ENCODE measurements around the gene RLBP1. TPM values are rescaled to one million over a fixed set of nuclear protein-coding genes. Genes with fewer than 3 reads are reported as not detected.

The RLBP1 gene
- total and polyA plus RNA-seq, 2 of the 13 experiments (the other 11 are each of a cell fraction or from before 2014, with no cell fraction given), result 0.07 TPM; not detected in 1

DNA sequence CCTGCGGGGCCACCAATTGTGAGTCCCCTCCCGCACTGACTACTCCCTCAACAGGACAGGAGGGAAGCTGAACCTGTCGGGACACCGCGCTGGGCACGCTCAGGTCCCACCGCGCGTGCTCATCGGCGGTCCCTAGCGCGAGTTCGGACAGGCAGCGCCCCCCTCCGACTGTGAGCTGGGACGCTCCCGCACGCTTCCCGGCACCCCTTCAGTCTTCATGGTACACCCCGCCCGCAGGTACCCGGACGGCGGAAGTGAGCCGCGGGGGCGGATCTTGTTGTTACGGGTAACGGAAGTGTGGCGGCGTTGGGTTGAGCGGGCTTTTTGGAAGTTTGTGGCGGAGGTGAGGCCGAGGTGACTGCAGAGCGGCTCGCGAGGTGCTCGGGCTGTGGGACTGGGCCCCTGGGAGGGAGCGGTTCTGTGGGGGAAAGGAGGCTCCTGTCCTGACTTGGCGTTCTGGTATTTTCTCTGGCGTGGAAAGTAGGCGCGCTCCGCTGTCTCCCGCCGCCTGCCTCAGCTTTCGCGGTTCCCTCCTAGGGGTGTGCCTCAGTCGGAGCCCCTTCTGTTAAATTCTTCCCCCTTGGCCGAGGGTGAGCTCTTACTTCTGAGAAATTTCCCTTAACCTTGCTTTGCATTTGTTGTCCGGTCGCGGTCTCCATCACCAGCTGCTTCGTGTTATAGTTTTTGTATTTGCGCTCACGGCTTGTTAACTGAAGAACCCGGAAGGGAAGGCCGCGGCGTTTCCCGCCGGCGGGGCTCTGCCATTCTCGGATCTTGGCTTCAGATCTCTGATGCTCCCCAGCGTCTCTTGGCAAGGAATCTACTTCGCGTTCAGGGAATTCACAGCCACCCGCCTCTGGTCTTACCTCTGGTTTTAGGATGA is 22.6 kb upstream of the RLBP1 start, which contains the start of gene FANCI (continued):
- TF ChIP-seq MTA3 (CRISPR knock-in tag; IDR thresholded peaks at IDR 0.05), result no peak
- TF ChIP-seq ZNF619 (CRISPR knock-in tag; IDR thresholded peaks at IDR 0.05), result 0 out of 2 replicates have a peak, but pooled peaks have one; percentile 22
- TF ChIP-seq BRD4 (CRISPR knock-in tag; IDR thresholded peaks at IDR 0.05), result no peak
- no peak for TF ChIP-seq ZNF446 (CRISPR knock-in tag; IDR thresholded peaks at IDR 0.05)
- TF ChIP-seq ZNF280B (CRISPR knock-in tag; IDR thresholded peaks at IDR 0.05; ENCODE audit: borderline replicate concordance), result peak; percentile 59; the same call in 1 of the 2 replicates
- no peak for TF ChIP-seq GPBP1L1 (CRISPR knock-in tag; IDR thresholded peaks at IDR 0.05)
- TF ChIP-seq ZFAT (CRISPR knock-in tag; conservative IDR thresholded peaks at IDR 0.05), result no peak
- TF ChIP-seq KMT2B (CRISPR knock-in tag; IDR thresholded peaks at IDR 0.05), result peak; percentile 84
- TF ChIP-seq RBM39 (IDR thresholded peaks at IDR 0.05; ENCODE audit: low read depth, low read length, poor library complexity, severe bottlenecking), result peak; percentile 87
- no peak for TF ChIP-seq RFXANK (CRISPR knock-in tag; IDR thresholded peaks at IDR 0.05)
- TF ChIP-seq JUN (CRISPR knock-in tag; IDR thresholded peaks at IDR 0.05), result no peak
- peak; percentile 91 for TF ChIP-seq ZMYM4 (CRISPR knock-in tag; IDR thresholded peaks at IDR 0.05)
- no peak for TF ChIP-seq HHEX (CRISPR knock-in tag; IDR thresholded peaks at IDR 0.05)
- peak; percentile 13; the same call in 1 of the 2 replicates for TF ChIP-seq ZSCAN9 (CRISPR knock-in tag; IDR thresholded peaks at IDR 0.05; ENCODE audit: borderline replicate concordance)
- no peak for TF ChIP-seq ZNF33B (CRISPR knock-in tag; IDR thresholded peaks at IDR 0.05)
- no peak for TF ChIP-seq NR3C1 (CRISPR knock-in tag; IDR thresholded peaks at IDR 0.05)
- peak; percentile 97 for TF ChIP-seq XRCC5 (optimal IDR thresholded peaks at IDR 0.05; ENCODE audit: low read length)
- peak; percentile 84 for TF ChIP-seq MEF2D (CRISPR knock-in tag; IDR thresholded peaks at IDR 0.05)
- no peak for TF ChIP-seq ZNF275 (CRISPR knock-in tag; IDR thresholded peaks at IDR 0.05; ENCODE audit: borderline replicate concordance)
- no peak for TF ChIP-seq ZNF562 (CRISPR knock-in tag; IDR thresholded peaks at IDR 0.05; ENCODE audit: borderline replicate concordance)
- no peak for TF ChIP-seq SNRNP70 (IDR thresholded peaks at IDR 0.05; ENCODE audit: low read depth, low read length)
- TF ChIP-seq REXO4 (CRISPR knock-in tag; IDR thresholded peaks at IDR 0.05; ENCODE audit: borderline replicate concordance), result no peak
- TF ChIP-seq ZNF850 (CRISPR knock-in tag; conservative IDR thresholded peaks at IDR 0.05), result no peak
- no peak; the same call in 1 of the 2 replicates for TF ChIP-seq ZNF124 (CRISPR knock-in tag; IDR thresholded peaks at IDR 0.05)
- TF ChIP-seq JUND (CRISPR knock-in tag; IDR thresholded peaks at IDR 0.05), result no peak
- no peak; the same call in 1 of the 2 replicates for TF ChIP-seq MEIS1 (CRISPR knock-in tag; IDR thresholded peaks at IDR 0.05; ENCODE audit: borderline replicate concordance)
- no peak for TF ChIP-seq ZNF530 (CRISPR knock-in tag; IDR thresholded peaks at IDR 0.05; ENCODE audit: low read depth)
- no peak for TF ChIP-seq SATB2 (CRISPR knock-in tag; IDR thresholded peaks at IDR 0.05)

Measured in HepG2 (cell line).